Breast epithelium (tissue), 4 donors: ENCODE data around the gene GNB1. TPM values are rescaled to one million over a fixed set of nuclear protein-coding genes. Genes with fewer than 3 reads are reported as not detected.

Experiments used
- DNase-seq, 2 donors: peaks; one replicate each; pipeline ENCODE4 v3.0.0-alpha.2; 2019; ENCODE audit warnings: low spot score in 2 of 2
- H3K27ac ChIP-seq, 2 donors: fragments of 200-600 bp; sonication (generic) in 1 of 2; one replicate each; pipeline ENCODE4 v1.5.1; 2016 to 2019; ENCODE audit warnings: mild to moderate bottlenecking in 1 of 2
- H3K27me3 ChIP-seq, 2 donors: fragments of 200-600 bp; sonication (generic) in 1 of 2; one replicate each; pipeline versions ENCODE4 v1.5.1 to v1.6.0; 2017 to 2019; ENCODE audit warnings: control low read depth in 1 of 2, mild to moderate bottlenecking in 1 of 2
- H3K36me3 ChIP-seq: fragments of 200-600 bp; one replicate; pipeline ENCODE4 v1.5.1; 2019
- H3K4me1 ChIP-seq, 2 donors: fragments of 200-600 bp; sonication (generic); one replicate each; pipeline ENCODE4 v1.5.1; 2016 to 2019; ENCODE audit warnings: control low read depth in 1 of 2
- H3K4me3 ChIP-seq, 3 donors: fragments of 200-600 bp; sonication (generic); 1 replicate in 2 of 3; 2 replicates in 1 of 3; pipeline ENCODE4 v1.5.1; 2016 to 2019; ENCODE audit warnings: mild to moderate bottlenecking in 3 of 3, moderate library complexity in 2 of 3
- H3K9me3 ChIP-seq, 2 donors: fragments of 200-600 bp; sonication (generic) in 1 of 2; one replicate each; pipeline ENCODE4 v1.5.1; 2016 to 2019; ENCODE audit warnings: control low read depth in 1 of 2
- POLR2A ChIP-seq: fragments of 450-650 bp; IDR thresholded peaks from one replicate; pipeline ENCODE4 v1.6.1; 2016; ENCODE audit warnings: antibody characterized with exemption, mild to moderate bottlenecking, moderate library complexity
- POLR2AphosphoS5 ChIP-seq, 3 donors: sonication (generic); formaldehyde crosslinking; IDR thresholded peaks; one replicate each; pipeline ENCODE4 v1.6.1; 2017; ENCODE audit warnings: antibody characterized with exemption in 3 of 3
- intact Hi-C: fragments of 100-400 bp; cut with DNase I; formaldehyde crosslinking; loops from one replicate; pipeline ENCODE4 v1.15.1; 2023; ENCODE audit warnings: low total_unique reads
- total RNA-seq, 3 donors: library from RNA; depleted of rRNA; stranded (reverse); fragments of >200 nt; gene quantifications; one replicate each; pipeline ENCODE4 v1.1.0, GENCODE V29; 2016
- TF ChIP-seq, protein P1 (sequence below), 3 donors: fragments of 450-650 bp; IDR thresholded peaks; one replicate each; pipeline ENCODE4 v1.5.1; 2016 to 2017; ENCODE audit warnings: antibody characterized with exemption in 3 of 3, mild to moderate bottlenecking in 3 of 3, moderate library complexity in 3 of 3

The GNB1 gene
- total RNA-seq, 3 donors from 2014 or later = 108 to 138 (median 123) TPM

- no peaks in the 10 kb centered on the region for H3K27me3 ChIP-seq
- peaks cover 5 to 17% of the 10 kb centered on the region in 2 donors for H3K4me1 ChIP-seq
- H3K4me3 ChIP-seq = no peak overlapping the region
- DNase-seq = no peak
- H3K9me3 ChIP-seq = no peaks in the 10 kb centered on the region
- TF ChIP-seq POLR2A (no peak), POLR2AphosphoS5 (IDR thresholded peaks at IDR 0.05) (no peak)
- TF ChIP-seq, protein P1, sequence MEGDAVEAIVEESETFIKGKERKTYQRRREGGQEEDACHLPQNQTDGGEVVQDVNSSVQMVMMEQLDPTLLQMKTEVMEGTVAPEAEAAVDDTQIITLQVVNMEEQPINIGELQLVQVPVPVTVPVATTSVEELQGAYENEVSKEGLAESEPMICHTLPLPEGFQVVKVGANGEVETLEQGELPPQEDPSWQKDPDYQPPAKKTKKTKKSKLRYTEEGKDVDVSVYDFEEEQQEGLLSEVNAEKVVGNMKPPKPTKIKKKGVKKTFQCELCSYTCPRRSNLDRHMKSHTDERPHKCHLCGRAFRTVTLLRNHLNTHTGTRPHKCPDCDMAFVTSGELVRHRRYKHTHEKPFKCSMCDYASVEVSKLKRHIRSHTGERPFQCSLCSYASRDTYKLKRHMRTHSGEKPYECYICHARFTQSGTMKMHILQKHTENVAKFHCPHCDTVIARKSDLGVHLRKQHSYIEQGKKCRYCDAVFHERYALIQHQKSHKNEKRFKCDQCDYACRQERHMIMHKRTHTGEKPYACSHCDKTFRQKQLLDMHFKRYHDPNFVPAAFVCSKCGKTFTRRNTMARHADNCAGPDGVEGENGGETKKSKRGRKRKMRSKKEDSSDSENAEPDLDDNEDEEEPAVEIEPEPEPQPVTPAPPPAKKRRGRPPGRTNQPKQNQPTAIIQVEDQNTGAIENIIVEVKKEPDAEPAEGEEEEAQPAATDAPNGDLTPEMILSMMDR (IDR thresholded peaks at IDR 0.05) = no peak
- intact Hi-C loops = no loop called here
- no peaks in the 10 kb centered on the region for H3K36me3 ChIP-seq
- no peak overlapping the region for H3K27ac ChIP-seq
Measured at GRCh38 chr1:1875932-1876331, 15.0 kb downstream of the GNB1 start.

GRCh38 chr1:1874901-1875300 is 16.0 kb downstream of the GNB1 start:
- H3K36me3 ChIP-seq = no peaks in the 10 kb centered on the region
- no peak for DNase-seq
- H3K4me3 ChIP-seq = no peak overlapping the region
- TF ChIP-seq, protein P1 (IDR thresholded peaks at IDR 0.05) = no peak
- TF ChIP-seq POLR2A = no peak
- TF ChIP-seq POLR2AphosphoS5 (IDR thresholded peaks at IDR 0.05) = no peak
- no peaks in the 10 kb centered on the region for H3K9me3 ChIP-seq
- H3K27ac ChIP-seq = no peak overlapping the region
- peaks cover 5 to 17% of the 10 kb centered on the region in 2 donors for H3K4me1 ChIP-seq
- intact Hi-C loops = no loop called here
- no peaks in the 10 kb centered on the region for H3K27me3 ChIP-seq

GRCh38 chr1:1873186-1873585 is 17.7 kb downstream of the GNB1 start:
- Histone ChIP-seq H3K27ac (no peak overlapping the region), H3K36me3 (no peaks in the 10 kb centered on the region), H3K9me3 (no peaks in the 10 kb centered on the region), H3K4me1 (peaks cover 5 to 17% of the 10 kb centered on the region in 2 donors), H3K4me3 (no peak overlapping the region), H3K27me3 (no peaks in the 10 kb centered on the region)
- no peak for DNase-seq
- intact Hi-C loops = no loop called here
- TF ChIP-seq, protein P1 (IDR thresholded peaks at IDR 0.05) = no peak
- TF ChIP-seq POLR2AphosphoS5 (IDR thresholded peaks at IDR 0.05) (no peak), POLR2A (no peak)

- H3K4me3 ChIP-seq = no peak overlapping the region
- TF ChIP-seq, protein P1 (IDR thresholded peaks at IDR 0.05) = no peak
- TF ChIP-seq POLR2A (no peak), POLR2AphosphoS5 (IDR thresholded peaks at IDR 0.05) (no peak)
- intact Hi-C loops = no loop called here
- no peaks in the 10 kb centered on the region for H3K9me3 ChIP-seq
- H3K27me3 ChIP-seq = no peaks in the 10 kb centered on the region
- H3K27ac ChIP-seq = no peak overlapping the region
- peak in 1 of 2 donors; percentile 20 for DNase-seq
- H3K36me3 ChIP-seq = no peaks in the 10 kb centered on the region
- H3K4me1 ChIP-seq = peaks cover 5 to 17% of the 10 kb centered on the region in 2 donors
Measured at GRCh38 chr1:1872329-1872994, 18.4 kb downstream of the GNB1 start.

GRCh38 chr1:1869469-1869868 is 21.4 kb downstream of the GNB1 start:
- TF ChIP-seq POLR2AphosphoS5 (IDR thresholded peaks at IDR 0.05) = no peak
- no peak for TF ChIP-seq POLR2A
- TF ChIP-seq, protein P1 (IDR thresholded peaks at IDR 0.05) = no peak
- peak overlapping the region in 1 of 2 donors; percentile 49 for H3K27ac ChIP-seq
- H3K27me3 ChIP-seq = no peaks in the 10 kb centered on the region
- DNase-seq = no peak
- intact Hi-C loops = no loop called here
- peaks cover 5 to 17% of the 10 kb centered on the region in 2 donors for H3K4me1 ChIP-seq
- no peaks in the 10 kb centered on the region for H3K36me3 ChIP-seq
- no peaks in the 10 kb centered on the region for H3K9me3 ChIP-seq
- H3K4me3 ChIP-seq = no peak overlapping the region
